HCT116 (cell line): Measurements from ENCODE around the gene FKBP5. TPM values are rescaled to one million over a fixed set of nuclear protein-coding genes. Genes with fewer than 3 reads are reported as not detected.

Experiments
- ATAC-seq: fragments of 200-7000 bp; cut with Tn5 transposase; 2 replicates; pipeline ENCODE4 v1.9.1; 2020; ENCODE audit warnings: mild to moderate bottlenecking, moderate library complexity
- BruUV-seq: library from RNA; stranded (reverse); fragments of 400-500 nt; replicated peaks from 2 replicates; lab custom pipeline; 2021; lab: Mats Ljungman, UMichigan
- CTCF ChIA-PET: fragments of 300-600 bp; sonication (Branson Sonifier 250); formaldehyde crosslinking; loops from one replicate; lab custom pipeline; 2021; ENCODE audit warnings: antibody characterized with exemption; lab: Charles Lee
- POLR2A ChIA-PET: fragments of 300-600, 350-600 bp; sonication (Branson Sonifier 250); formaldehyde crosslinking; loops from one replicate; lab custom pipeline; 2021; ENCODE audit warnings: antibody characterized with exemption; lab: Charles Lee
- RAD21 ChIA-PET, 2 experiments: fragments of 300-600 bp; sonication (Branson Sonifier 250); formaldehyde crosslinking; loops; one replicate each; lab custom pipeline; 2023; ENCODE audit warnings: low total read pairs in 2 of 2; ENCODE audit not compliant: uncharacterized antibody in 2 of 2, unreplicated experiment in 2 of 2, low non-redundant PET in 1 of 2; lab: Charles Lee
- DNase-seq: peaks from one replicate; pipeline ENCODE4 v3.0.0-alpha.2; 2010; ENCODE audit warnings: low read depth, low spot score
- H2AFZ ChIP-seq: fragments of 200-600 bp; shearing (Covaris generic), sonication (generic); 2 replicates; pipeline ENCODE4 v1.6.1; 2017; ENCODE audit warnings: low read depth, mixed run types, mixed read lengths, antibody characterized with exemption, low read length; ENCODE audit not compliant: poor library complexity, severe bottlenecking
- H3K27ac ChIP-seq: 2 replicates; pipeline ENCODE4 v1.5.1; 2012; ENCODE audit warnings: low read depth, low read length
- H3K27me3 ChIP-seq: fragments of 200-600 bp; sonication (generic); 2 replicates; pipeline ENCODE4 v1.6.1; 2016; ENCODE audit warnings: mixed run types, low read length, mixed read lengths; ENCODE audit not compliant: insufficient read depth
- H3K36me3 ChIP-seq, 2 experiments: fragments of 200-500 bp in 1 of 2; fragments of 200-600 bp in 1 of 2; sonication (Bioruptor generic) in 1 of 2; sonication (generic) in 1 of 2; 2 replicates each; pipeline versions ENCODE4 v1.5.1 to v1.6.1; 2014 to 2016; ENCODE audit warnings: low read length in 2 of 2, inconsistent platforms in 1 of 2, mixed read lengths in 1 of 2, mixed run types in 1 of 2; ENCODE audit not compliant: insufficient read depth in 2 of 2, control insufficient read depth in 1 of 2
- H3K4me1 ChIP-seq, 2 experiments: fragments of 200-600 bp in 1 of 2; sonication (generic) in 1 of 2; 2 replicates each; pipeline versions ENCODE4 v1.5.1 to v1.6.1; 2012 to 2017; ENCODE audit warnings: low read length in 2 of 2, inconsistent platforms in 1 of 2, mild to moderate bottlenecking in 1 of 2, mixed read lengths in 1 of 2, mixed run types in 1 of 2, moderate library complexity in 1 of 2; ENCODE audit not compliant: insufficient read depth in 2 of 2, control insufficient read depth in 1 of 2
- H3K4me2 ChIP-seq: fragments of 200-600 bp; sonication (generic); 2 replicates; pipeline ENCODE4 v1.6.1; 2017; ENCODE audit warnings: mixed run types, low read length, mixed read lengths
- H3K4me3 ChIP-seq, 2 experiments: fragments of 200-600 bp in 1 of 2; sonication (generic) in 1 of 2; replicated peaks in 1 of 2; 2 replicates each; pipeline ENCODE4 v1.5.1; 2011 to 2016; ENCODE audit warnings: low read length in 2 of 2, control low read depth in 1 of 2, low read depth in 1 of 2, mild to moderate bottlenecking in 1 of 2, mixed read lengths in 1 of 2, mixed run types in 1 of 2
- H3K79me2 ChIP-seq: fragments of 200-600 bp; sonication (generic); 2 replicates; pipeline ENCODE4 v1.6.1; 2017; ENCODE audit warnings: mild to moderate bottlenecking, mixed run types, low read length, moderate library complexity, mixed read lengths; ENCODE audit not compliant: insufficient read depth
- H3K9ac ChIP-seq: fragments of 200-600 bp; sonication (generic); 2 replicates; pipeline ENCODE4 v1.6.1; 2016; ENCODE audit warnings: low read length, mixed read lengths
- H3K9me2 ChIP-seq: fragments of 200-600 bp; sonication (generic), shearing (Covaris generic); 2 replicates; pipeline ENCODE4 v1.6.1; 2017; ENCODE audit warnings: mixed run types, mild to moderate bottlenecking, moderate library complexity; ENCODE audit not compliant: insufficient read depth
- H3K9me3 ChIP-seq, 2 experiments: fragments of 200-500 bp in 1 of 2; fragments of 200-600 bp in 1 of 2; sonication (Bioruptor generic) in 1 of 2; sonication (generic) in 1 of 2; 2 replicates each; pipeline ENCODE4 v1.6.1; 2014 to 2017; ENCODE audit warnings: low read length in 2 of 2, mixed read lengths in 2 of 2, inconsistent platforms in 1 of 2, low read depth in 1 of 2, mild to moderate bottlenecking in 1 of 2, mixed run types in 1 of 2, moderate library complexity in 1 of 2; ENCODE audit not compliant: control insufficient read depth in 1 of 2, insufficient read depth in 1 of 2
- H4K20me1 ChIP-seq: fragments of 200-600 bp; sonication (generic), shearing (Covaris generic); 2 replicates; pipeline ENCODE4 v1.6.1; 2017; ENCODE audit warnings: mixed run types, mild to moderate bottlenecking, moderate library complexity; ENCODE audit not compliant: insufficient read depth
- ATF3 ChIP-seq: IDR thresholded peaks from 2 replicates; pipeline ENCODE4 v1.6.1; 2012
- CBX3 ChIP-seq: IDR thresholded peaks from 2 replicates; pipeline ENCODE4 v1.6.1; 2012; ENCODE audit warnings: low read depth
- CEBPB ChIP-seq: IDR thresholded peaks from 2 replicates; pipeline ENCODE4 v1.6.1; 2012; ENCODE audit warnings: low read depth
- MAX ChIP-seq: IDR thresholded peaks from 2 replicates; pipeline ENCODE4 v1.6.1; 2012
- REST ChIP-seq: IDR thresholded peaks from 2 replicates; pipeline ENCODE4 v1.6.1; 2012; ENCODE audit warnings: low read depth
- SP1 ChIP-seq: IDR thresholded peaks from 2 replicates; pipeline ENCODE4 v1.6.1; 2012; ENCODE audit warnings: low read depth
- YY1 ChIP-seq: IDR thresholded peaks from 2 replicates; pipeline ENCODE4 v1.6.1; 2011; ENCODE audit warnings: low read length, low read depth, moderate library complexity, mild to moderate bottlenecking; ENCODE audit not compliant: insufficient replicate concordance; ENCODE audit errors: extremely low read depth
- ZFX ChIP-seq: fragments of 450-650 bp; IDR thresholded peaks from 2 replicates; pipeline ENCODE4 v1.6.1; 2017
- intact Hi-C: fragments of 100-400 bp; cut with micrococcal nuclease; formaldehyde crosslinking; loops from 2 replicates; pipeline ENCODE4 v1.10.0; 2022
- total RNA-seq: library from RNA; stranded (reverse); gene quantifications from one replicate; pipeline ENCODE4 v1.2.1, GENCODE V29; 2021; ENCODE audit not compliant: unreplicated experiment

FKBP5 gene
- total RNA-seq, 1 experiment from 2014 or later, result 50.3 TPM

- ATAC-seq, result no peak
- RAD21 ChIA-PET, result no interaction called here
- TF ChIP-seq YY1 (no peak), MAX (no peak), CEBPB (no peak), ZFX (no peak), SP1 (no peak), ATF3 (no peak), CBX3 (no peak), REST (no peak)
- POLR2A ChIA-PET, result no interaction called here
- Histone ChIP-seq H4K20me1 (no peaks in the 10 kb centered on the region), H3K9ac (no peak overlapping the region), H3K4me1 (no peaks in the 10 kb centered on the region), H3K4me3 (no peak overlapping the region), H3K9me2 (no peaks in the 10 kb centered on the region), H3K36me3 (peaks cover 8 to 20% of the 10 kb centered on the region in 2 experiments; a peak in 3 of 4 replicates), H3K9me3 (no peaks in the 10 kb centered on the region), H3K4me2 (no peak overlapping the region), H2AFZ (no peak overlapping the region), H3K27ac (no peak overlapping the region), H3K79me2 (0 out of 2 replicates have a peak, but pooled peaks cover under 1% of the 10 kb centered on the region), H3K27me3 (no peaks in the 10 kb centered on the region)
- DNase-seq, result no peak
- intact Hi-C loops, result no loop called here
- CTCF ChIA-PET, result no interaction called here
- no TSS peak for BruUV-seq
These were observed 112.0 kb downstream of the FKBP5 start for GRCh38 chr6:35576682-35577081.
